HG03280 (cell line): ENCODE measurements around the gene HAVCR1.
A peak's percentile ranks its signal among the peaks of the same experiment; 100 is the strongest.
"Not testable (repeated sequence)": the region's sequence is repeated elsewhere in the genome, so short reads cannot be mapped to it uniquely, and the experiment has no call there.

Experiments used
- ATAC-seq: cut with Tn5 transposase; IDR thresholded peaks from one replicate; pipeline ENCODE4 v1.9.1; 2021; ENCODE audit warnings: mild to moderate bottlenecking, moderate library complexity; ENCODE audit not compliant: unreplicated experiment

HAVCR1 gene

GRCh38 chr5:157059093-157059539 lies at the start of gene HAVCR1:
TSS of gene HAVCR1 (minus strand) at chr5:157059116. CDS start at chr5:157057943, 1,173 bp downstream.
- ATAC-seq = no peak

- ATAC-seq = no peak
Observed at GRCh38 chr5:157107508-157107907, 48.6 kb upstream of the HAVCR1 start.

- ATAC-seq = no peak
Observed at GRCh38 chr5:157106630-157107461, 47.9 kb upstream of the HAVCR1 start.

GRCh38 chr5:157100140-157100679 lies 41.3 kb upstream of the HAVCR1 start:
- ATAC-seq = no peak

- ATAC-seq = peak; percentile 71
Observed at GRCh38 chr5:157088342-157088990, 29.6 kb upstream of the HAVCR1 start.

GRCh38 chr5:157086751-157087359 lies 27.9 kb upstream of the HAVCR1 start:
- ATAC-seq = no peak

GRCh38 chr5:157085930-157086329 lies 27.0 kb upstream of the HAVCR1 start:
- no peak for ATAC-seq

- ATAC-seq = no peak
Observed at GRCh38 chr5:157080286-157080685, 21.4 kb upstream of the HAVCR1 start.

GRCh38 chr5:157076558-157076957 lies 17.6 kb upstream of the HAVCR1 start:
- ATAC-seq = no peak

- no peak for ATAC-seq
Observed at GRCh38 chr5:157072508-157072907, 13.6 kb upstream of the HAVCR1 start.

GRCh38 chr5:157069949-157070348 lies 11.0 kb upstream of the HAVCR1 start:
- ATAC-seq = no peak

- ATAC-seq = no peak
Observed at GRCh38 chr5:157068785-157069184, 9.9 kb upstream of the HAVCR1 start.

- no peak for ATAC-seq
Observed at GRCh38 chr5:157068339-157068738, 9.4 kb upstream of the HAVCR1 start.

GRCh38 chr5:157067005-157067404 lies 8.1 kb upstream of the HAVCR1 start:
- ATAC-seq = no peak

- no peak for ATAC-seq
Observed at GRCh38 chr5:157066080-157066479, 7.2 kb upstream of the HAVCR1 start.

GRCh38 chr5:157063776-157064430 lies 5.0 kb upstream of the HAVCR1 start:
- ATAC-seq = no peak

- ATAC-seq = no peak
Observed at GRCh38 chr5:157059891-157060290, 975 bp upstream of the HAVCR1 start.

GRCh38 chr5:157057459-157058370 lies 1.2 kb downstream of the HAVCR1 start:
- no peak for ATAC-seq

GRCh38 chr5:157056848-157057247 lies 2.1 kb downstream of the HAVCR1 start:
- not testable (repeated sequence) for ATAC-seq
